IPS DF 6.9 (cell line): ENCODE data around the gene POGZ.

Experiments used
- DNase-seq: peaks from one replicate; pipeline ENCODE4 v3.0.0-alpha.2; 2013; ENCODE audit warnings: low read depth, low spot score
- H3K27ac ChIP-seq: one replicate; pipeline ENCODE4 v1.5.1; 2013; ENCODE audit warnings: low read length, control low read depth
- H3K27me3 ChIP-seq: 2 replicates; pipeline ENCODE4 v1.6.1; 2013; ENCODE audit warnings: mild to moderate bottlenecking, low read length; ENCODE audit not compliant: control insufficient read depth, insufficient read depth
- H3K36me3 ChIP-seq: 2 replicates; pipeline ENCODE4 v1.6.1; 2013; ENCODE audit warnings: low read length; ENCODE audit not compliant: control insufficient read depth, insufficient read depth
- H3K4me1 ChIP-seq: 2 replicates; pipeline ENCODE4 v1.6.1; 2013; ENCODE audit warnings: low read length; ENCODE audit not compliant: control insufficient read depth, insufficient read depth
- H3K4me3 ChIP-seq: 2 replicates; pipeline ENCODE4 v1.5.1; 2013; ENCODE audit warnings: mild to moderate bottlenecking, low read length
- H3K9me3 ChIP-seq: 2 replicates; pipeline ENCODE4 v1.6.1; 2013; ENCODE audit warnings: low read length, inconsistent platforms; ENCODE audit not compliant: control insufficient read depth, insufficient read depth
- WGBS: extraction: QIAGEN DNeasy Blood & Tissue Kit; methylation state at CpG from one replicate; pipeline ENCODE4 v1.1.7; 2013; ENCODE audit warnings: mixed read lengths, missing lambda C conversion rate; ENCODE audit not compliant: insufficient read length, insufficient coverage; 5-methylcytosine and 5-hydroxymethylcytosine counted together

Gene POGZ

GRCh38 chr1:151362308-151363155 lies 96.8 kb downstream of the POGZ start:
- Histone ChIP-seq H3K4me3 (no peak overlapping the region), H3K36me3 (peaks cover 2% of the 10 kb centered on the region; the same call in 1 of the 2 replicates), H3K27me3 (no peaks in the 10 kb centered on the region), H3K27ac (no peak overlapping the region), H3K4me1 (no peaks in the 10 kb centered on the region), H3K9me3 (no peaks in the 10 kb centered on the region; the same call in 1 of the 2 replicates)
- WGBS: no CpG with 5 or more reads among the region's 3 CpGs
- no peak for DNase-seq

GRCh38 chr1:151361883-151362282 lies 97.4 kb downstream of the POGZ start:
- DNase-seq: no peak
- Histone ChIP-seq H3K36me3 (peaks cover 2% of the 10 kb centered on the region; the same call in 1 of the 2 replicates), H3K27ac (no peak overlapping the region), H3K4me1 (no peaks in the 10 kb centered on the region), H3K27me3 (no peaks in the 10 kb centered on the region), H3K4me3 (no peak overlapping the region), H3K9me3 (no peaks in the 10 kb centered on the region; the same call in 1 of the 2 replicates)

- H3K27ac ChIP-seq: no peak overlapping the region
- peaks cover 1% of the 10 kb centered on the region for H3K9me3 ChIP-seq
- no peak overlapping the region for H3K4me3 ChIP-seq
- H3K27me3 ChIP-seq: no peaks in the 10 kb centered on the region
- DNase-seq: no peak
- H3K4me1 ChIP-seq: no peaks in the 10 kb centered on the region
- H3K36me3 ChIP-seq: no peaks in the 10 kb centered on the region
- no CpG with 5 or more reads among the region's 2 CpGs for WGBS
Measured at GRCh38 chr1:151356696-151357095, 102.6 kb downstream of the POGZ start.
